Gastrocnemius medialis (tissue), 4 donors: ENCODE measurements around the gene LEUTX.

Experiments used
- POLR2A ChIP-seq, 2 donors: fragments of 450-650 bp; IDR thresholded peaks; one replicate each; pipeline ENCODE4 v1.6.1; 2017; ENCODE audit warnings: antibody characterized with exemption in 2 of 2, mild to moderate bottlenecking in 2 of 2, moderate library complexity in 2 of 2
- TF ChIP-seq, protein P1 (sequence below), 5 experiments: fragments of 450-650 bp in 3 of 5; fragments of 200-600 bp in 2 of 5; sonication (generic) in 2 of 5; IDR thresholded peaks in 4 of 5; conservative IDR thresholded peaks in 1 of 5; 1 replicate in 4 of 5; 2 replicates in 1 of 5; pipeline ENCODE4 v1.5.1; 2016 to 2019; ENCODE audit warnings: antibody characterized with exemption in 5 of 5, mild to moderate bottlenecking in 3 of 5, moderate library complexity in 3 of 5

DNA sequence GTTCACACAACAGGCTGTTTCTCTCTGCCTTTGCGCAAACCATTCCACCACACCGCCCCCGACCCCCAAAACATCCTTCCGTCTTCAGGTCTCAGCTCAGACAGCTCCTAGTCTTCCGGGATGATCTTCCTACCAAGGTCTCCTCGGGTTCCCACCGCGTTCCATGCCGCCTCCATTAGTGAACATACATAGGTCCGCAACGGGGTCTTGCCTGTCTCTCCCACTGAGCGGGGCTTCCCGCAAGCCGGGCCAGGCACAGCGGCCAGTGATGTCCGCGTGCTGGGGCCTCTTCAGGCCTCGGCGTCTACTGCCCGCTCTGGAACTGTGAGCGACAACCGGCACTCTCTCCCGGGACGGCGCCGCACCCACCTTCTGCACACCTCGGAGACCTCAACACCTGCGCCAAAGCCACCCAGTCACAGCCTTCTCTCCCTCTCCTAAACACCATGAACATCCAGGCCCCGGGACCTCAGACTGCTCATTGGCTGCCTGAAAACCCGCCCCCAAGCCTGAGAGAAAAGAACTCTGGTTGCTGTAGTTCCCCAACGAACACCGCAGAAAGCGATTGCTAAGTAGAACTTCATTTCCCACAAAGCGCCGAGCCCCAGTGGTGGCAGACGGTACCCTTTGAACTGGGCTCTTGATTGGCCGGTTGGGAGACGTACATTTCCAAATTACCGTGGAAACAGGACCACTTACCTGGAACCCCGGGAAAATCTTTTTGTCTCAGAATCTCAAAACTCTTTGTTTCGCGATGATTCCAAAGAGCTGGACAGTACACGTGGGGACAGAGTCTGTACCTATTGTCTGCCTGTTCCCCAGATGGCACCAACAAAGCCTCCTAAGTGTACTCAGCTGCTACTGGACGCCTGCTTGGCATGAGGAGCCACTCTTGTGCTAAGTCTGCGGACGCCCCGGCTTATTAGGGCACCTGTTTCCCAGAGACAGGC, 45.8 kb downstream of the LEUTX start:
- peak; percentile 80 to 92 for TF ChIP-seq POLR2A (IDR thresholded peaks at IDR 0.05)
- TF ChIP-seq, protein P1, sequence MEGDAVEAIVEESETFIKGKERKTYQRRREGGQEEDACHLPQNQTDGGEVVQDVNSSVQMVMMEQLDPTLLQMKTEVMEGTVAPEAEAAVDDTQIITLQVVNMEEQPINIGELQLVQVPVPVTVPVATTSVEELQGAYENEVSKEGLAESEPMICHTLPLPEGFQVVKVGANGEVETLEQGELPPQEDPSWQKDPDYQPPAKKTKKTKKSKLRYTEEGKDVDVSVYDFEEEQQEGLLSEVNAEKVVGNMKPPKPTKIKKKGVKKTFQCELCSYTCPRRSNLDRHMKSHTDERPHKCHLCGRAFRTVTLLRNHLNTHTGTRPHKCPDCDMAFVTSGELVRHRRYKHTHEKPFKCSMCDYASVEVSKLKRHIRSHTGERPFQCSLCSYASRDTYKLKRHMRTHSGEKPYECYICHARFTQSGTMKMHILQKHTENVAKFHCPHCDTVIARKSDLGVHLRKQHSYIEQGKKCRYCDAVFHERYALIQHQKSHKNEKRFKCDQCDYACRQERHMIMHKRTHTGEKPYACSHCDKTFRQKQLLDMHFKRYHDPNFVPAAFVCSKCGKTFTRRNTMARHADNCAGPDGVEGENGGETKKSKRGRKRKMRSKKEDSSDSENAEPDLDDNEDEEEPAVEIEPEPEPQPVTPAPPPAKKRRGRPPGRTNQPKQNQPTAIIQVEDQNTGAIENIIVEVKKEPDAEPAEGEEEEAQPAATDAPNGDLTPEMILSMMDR (IDR thresholded peaks at IDR 0.05 in 4 of 5, conservative IDR thresholded peaks at IDR 0.05 in 1 of 5) = peak in 2 of 5 experiments; percentile 28 to 32
